ENCODE data around the gene CENPT. TPM values are rescaled to one million over a fixed set of nuclear protein-coding genes. Genes with fewer than 3 reads are reported as not detected.

CENPT gene
- total and polyA plus RNA-seq, 2 donors from 2014 or later, result 25.3 to 42.5 TPM

- no peak overlapping the region for H3K9ac ChIP-seq (ENCODE audit: low read length in 3 of 3)
- no peak for TF ChIP-seq CTCF (IDR thresholded peaks at IDR 0.05; ENCODE audit: borderline replicate concordance, extremely low read depth, insufficient read depth)
- no peaks in the 10 kb centered on the region for H3K27me3 ChIP-seq (ENCODE audit: control insufficient read depth, insufficient read depth, low read length)
- no peak for FAIRE-seq
- no peak for DNase-seq
- no peak overlapping the region for H3K4me3 ChIP-seq (ENCODE audit: low read length in 3 of 3)
- H3K36me3 ChIP-seq (ENCODE audit: control insufficient read depth in 2 of 3, insufficient read depth in 3 of 3, low read length in 3 of 3), result no peaks in the 10 kb centered on the region
- intact Hi-C loops (cut with DNase I), result no loop called here
- H3K4me1 ChIP-seq (ENCODE audit: control insufficient read depth in 2 of 3, insufficient read depth in 2 of 3, low read depth in 1 of 3, low read length in 3 of 3), result no peaks in the 10 kb centered on the region
- no peaks in the 10 kb centered on the region for H3K9me3 ChIP-seq (ENCODE audit: control insufficient read depth in 2 of 3, insufficient read depth in 1 of 3, low read length in 3 of 3)
- no peak overlapping the region for H3K27ac ChIP-seq (ENCODE audit: low read depth in 2 of 2, low read length in 2 of 2)
These were observed 57.4 kb downstream of the CENPT start for GRCh38 chr16:67790071-67790470.

- Histone ChIP-seq H3K27me3 (ENCODE audit: control insufficient read depth, insufficient read depth, low read length) (no peaks in the 10 kb centered on the region), H3K4me1 (ENCODE audit: control insufficient read depth in 2 of 3, insufficient read depth in 2 of 3, low read depth in 1 of 3, low read length in 3 of 3) (no peaks in the 10 kb centered on the region), H3K9ac (ENCODE audit: low read length in 3 of 3) (no peak overlapping the region), H3K9me3 (ENCODE audit: control insufficient read depth in 2 of 3, insufficient read depth in 1 of 3, low read length in 3 of 3) (no peaks in the 10 kb centered on the region), H3K36me3 (ENCODE audit: control insufficient read depth in 2 of 3, insufficient read depth in 3 of 3, low read length in 3 of 3) (no peaks in the 10 kb centered on the region), H3K27ac (ENCODE audit: low read depth in 2 of 2, low read length in 2 of 2) (no peak overlapping the region), H3K4me3 (ENCODE audit: low read length in 3 of 3) (no peak overlapping the region)
- DNase-seq, result no peak
- no peak for TF ChIP-seq CTCF (IDR thresholded peaks at IDR 0.05; ENCODE audit: borderline replicate concordance, extremely low read depth, insufficient read depth)
- intact Hi-C loops (cut with DNase I), result no loop called here
- no peak for FAIRE-seq
These were observed 61.0 kb downstream of the CENPT start for GRCh38 chr16:67786491-67786890.

DNA sequence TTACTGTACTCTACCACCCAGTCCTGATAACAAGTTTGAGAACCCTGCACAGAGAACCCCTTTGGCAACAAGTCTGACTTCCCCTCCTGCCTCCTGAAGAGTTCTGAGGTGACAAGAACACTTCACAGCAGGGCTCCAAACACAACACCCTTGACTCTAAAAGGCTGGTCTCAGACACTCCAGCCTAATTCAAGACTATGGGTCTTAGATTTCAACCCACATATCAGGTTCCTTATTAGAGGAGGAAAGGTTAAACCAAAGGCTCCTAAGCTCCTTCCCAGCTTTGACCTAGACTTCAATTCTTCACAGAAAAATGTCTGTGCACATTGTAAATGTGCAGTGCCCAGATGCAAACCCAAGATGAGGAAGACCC, 64.2 kb downstream of the CENPT start:
- H3K27me3 ChIP-seq (ENCODE audit: control insufficient read depth, insufficient read depth, low read length), result no peaks in the 10 kb centered on the region
- H3K27ac ChIP-seq (ENCODE audit: low read depth in 2 of 2, low read length in 2 of 2), result no peak overlapping the region
- FAIRE-seq (no peak), DNase-seq (no peak)
- intact Hi-C loops (cut with DNase I), result no loop called here
- H3K36me3 ChIP-seq (ENCODE audit: control insufficient read depth in 2 of 3, insufficient read depth in 3 of 3, low read length in 3 of 3), result peaks cover 0 to 4% (median 0%) of the 10 kb centered on the region in 3 donors
- TF ChIP-seq CTCF (IDR thresholded peaks at IDR 0.05; ENCODE audit: borderline replicate concordance, extremely low read depth, insufficient read depth), result no peak
- no peak overlapping the region for H3K9ac ChIP-seq (ENCODE audit: low read length in 3 of 3)
- H3K4me1 ChIP-seq (ENCODE audit: control insufficient read depth in 2 of 3, insufficient read depth in 2 of 3, low read depth in 1 of 3, low read length in 3 of 3), result no peaks in the 10 kb centered on the region
- H3K9me3 ChIP-seq (ENCODE audit: control insufficient read depth in 2 of 3, insufficient read depth in 1 of 3, low read length in 3 of 3), result no peaks in the 10 kb centered on the region
- H3K4me3 ChIP-seq (ENCODE audit: low read length in 3 of 3), result no peak overlapping the region

Data from kidney (tissue), 14 donors.